ENCODE measurements around the gene LTB.

- TF ChIP-seq ZNF146 (tag by site-specific recombination; IDR thresholded peaks at IDR 0.05) (no peak), ZBTB8A (tag by site-specific recombination; IDR thresholded peaks at IDR 0.05) (no peak), ZNF366 (tag by site-specific recombination; conservative IDR thresholded peaks at IDR 0.05) (no peak), CTCF (tag by site-specific recombination; IDR thresholded peaks at IDR 0.05) (no peak), ZBTB11 (tag by site-specific recombination; conservative IDR thresholded peaks at IDR 0.05; ENCODE audit: low read depth) (no peak), PRDM4 (tag by site-specific recombination; IDR thresholded peaks at IDR 0.05) (no peak), ZNF184 (tag by site-specific recombination; IDR thresholded peaks at IDR 0.05) (no peak), MEIS1 (CRISPR knock-in tag; IDR thresholded peaks at IDR 0.05; ENCODE audit: borderline replicate concordance) (no peak), ZNF776 (tag by site-specific recombination; IDR thresholded peaks at IDR 0.05; ENCODE audit: borderline replicate concordance) (no peak), ZNF274 (IDR thresholded peaks at IDR 0.05; ENCODE audit: low read length) (no peak), ZNF274 (tag by site-specific recombination; IDR thresholded peaks at IDR 0.05; ENCODE audit: borderline replicate concordance) (no peak), PBX3 (CRISPR knock-in tag; IDR thresholded peaks at IDR 0.05) (no peak), ZNF18 (tag by site-specific recombination; IDR thresholded peaks at IDR 0.05) (no peak), KLF16 (tag by site-specific recombination; IDR thresholded peaks at IDR 0.05) (no peak), ZNF792 (tag by site-specific recombination; IDR thresholded peaks at IDR 0.05) (no peak)
These were observed 25.9 kb downstream of the LTB start for GRCh38 chr6:31556307-31556706.

All from HEK293 (cell line).